ENCODE data around the gene FAM81A.

DNA sequence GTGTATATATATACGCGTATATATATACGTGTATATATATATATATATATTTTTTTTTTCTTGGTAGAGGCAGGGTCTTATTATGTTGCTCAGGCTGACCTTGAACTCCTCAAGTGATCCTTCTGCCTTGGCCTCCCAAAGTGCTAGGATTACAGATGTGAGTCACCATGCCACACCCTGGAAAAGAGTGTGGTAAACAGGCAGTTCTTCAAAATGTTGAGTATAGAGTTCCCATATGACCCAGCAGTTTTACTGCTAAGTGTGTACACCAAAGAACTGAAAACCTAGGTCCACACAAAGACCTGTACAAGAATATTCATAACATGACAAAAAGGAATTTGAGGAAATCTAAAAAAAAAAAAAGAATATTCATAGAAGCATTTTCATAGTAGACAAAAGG, 101.8 kb downstream of the FAM81A start:
- TF ChIP-seq EP300 (IDR thresholded peaks at IDR 0.05; ENCODE audit: low read depth) (no peak), POLR2A (IDR thresholded peaks at IDR 0.05) (no peak)
- TF ChIP-seq, protein P1, sequence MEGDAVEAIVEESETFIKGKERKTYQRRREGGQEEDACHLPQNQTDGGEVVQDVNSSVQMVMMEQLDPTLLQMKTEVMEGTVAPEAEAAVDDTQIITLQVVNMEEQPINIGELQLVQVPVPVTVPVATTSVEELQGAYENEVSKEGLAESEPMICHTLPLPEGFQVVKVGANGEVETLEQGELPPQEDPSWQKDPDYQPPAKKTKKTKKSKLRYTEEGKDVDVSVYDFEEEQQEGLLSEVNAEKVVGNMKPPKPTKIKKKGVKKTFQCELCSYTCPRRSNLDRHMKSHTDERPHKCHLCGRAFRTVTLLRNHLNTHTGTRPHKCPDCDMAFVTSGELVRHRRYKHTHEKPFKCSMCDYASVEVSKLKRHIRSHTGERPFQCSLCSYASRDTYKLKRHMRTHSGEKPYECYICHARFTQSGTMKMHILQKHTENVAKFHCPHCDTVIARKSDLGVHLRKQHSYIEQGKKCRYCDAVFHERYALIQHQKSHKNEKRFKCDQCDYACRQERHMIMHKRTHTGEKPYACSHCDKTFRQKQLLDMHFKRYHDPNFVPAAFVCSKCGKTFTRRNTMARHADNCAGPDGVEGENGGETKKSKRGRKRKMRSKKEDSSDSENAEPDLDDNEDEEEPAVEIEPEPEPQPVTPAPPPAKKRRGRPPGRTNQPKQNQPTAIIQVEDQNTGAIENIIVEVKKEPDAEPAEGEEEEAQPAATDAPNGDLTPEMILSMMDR (IDR thresholded peaks at IDR 0.05), result no peak

All from transverse colon (tissue), 3 donors.